ENCODE data around the gene RPTOR. TPM values are rescaled to one million over a fixed set of nuclear protein-coding genes. Genes with fewer than 3 reads are reported as not detected.

The RPTOR gene
- total and polyA plus RNA-seq, 2 donors (not counting 3 experiments of a cell fraction or from before 2014, with no cell fraction given) = 10.7 to 41.8 TPM

DNA sequence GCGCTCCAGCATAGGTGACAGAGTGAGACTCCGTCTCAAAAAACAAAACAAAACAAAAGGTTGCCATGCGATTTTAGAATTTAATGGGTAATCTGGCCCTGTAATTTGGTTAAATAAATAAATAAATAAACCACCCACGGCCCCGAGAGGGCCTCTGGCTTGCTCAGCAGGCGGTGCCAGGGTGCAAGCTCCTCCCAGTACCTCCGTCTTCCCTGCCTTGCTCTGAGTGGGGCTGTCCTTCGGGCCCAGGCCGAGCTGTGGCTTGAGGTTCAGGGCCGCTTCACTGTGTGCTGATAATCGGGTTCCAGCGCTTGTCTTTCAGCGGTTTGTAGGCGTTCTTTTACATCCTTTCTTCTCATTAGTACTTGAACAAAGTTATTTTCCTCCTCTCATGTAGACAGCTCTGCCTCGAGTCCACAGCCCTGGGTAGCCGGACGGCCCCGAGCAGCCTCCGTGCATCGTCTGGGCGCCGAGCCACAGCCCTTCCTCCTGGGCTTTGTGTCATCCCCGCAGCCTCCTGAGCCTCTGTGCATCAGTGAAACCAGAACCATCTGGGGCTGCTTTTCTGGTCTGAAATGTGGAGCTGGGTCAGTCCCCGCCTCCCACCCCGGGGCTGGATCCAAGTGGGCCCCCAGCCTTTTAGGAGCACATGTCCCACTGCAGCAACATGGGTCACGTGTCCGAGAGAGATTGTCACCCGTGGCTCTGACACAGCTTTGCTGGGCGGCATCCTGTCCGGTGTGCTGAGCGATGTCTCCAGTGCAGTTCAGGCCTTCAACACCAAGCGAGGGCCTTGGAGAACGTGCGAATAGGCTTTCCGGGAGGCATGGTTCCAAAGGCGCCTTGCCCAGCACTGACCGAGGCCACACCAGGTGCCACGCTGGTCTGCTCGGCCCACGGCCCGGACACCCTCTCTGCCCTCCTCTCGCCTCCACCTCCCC, 289.6 kb downstream of the RPTOR start:
- Histone ChIP-seq H4K20me1 (replicated peaks; ENCODE audit: control insufficient read depth, extremely low read depth, insufficient read depth, low read length) (no peaks in the 10 kb centered on the region), H3K4me3 (replicated peaks in 1 of 3; ENCODE audit: insufficient read depth in 1 of 3, low read depth in 1 of 3, low read length in 3 of 3) (no peak overlapping the region), H3K4me2 (ENCODE audit: insufficient read depth, low read length) (no peak overlapping the region), H3K9me3 (replicated peaks; ENCODE audit: control insufficient read depth, insufficient read depth, low read length) (no peaks in the 10 kb centered on the region), H3K27ac (ENCODE audit: insufficient read depth, low read depth, low read length) (no peak overlapping the region), H3K36me3 (ENCODE audit: control insufficient read depth in 2 of 2, extremely low read depth in 1 of 2, insufficient read depth in 2 of 2, low read length in 2 of 2) (no peaks in the 10 kb centered on the region), H3K79me2 (ENCODE audit: control insufficient read depth, insufficient read depth, low read length) (no peaks in the 10 kb centered on the region), H3K4me1 (ENCODE audit: control insufficient read depth, extremely low read depth, insufficient read depth, low read length) (peaks cover 11% of the 10 kb centered on the region), H3K27me3 (ENCODE audit: control insufficient read depth in 2 of 2, insufficient read depth in 2 of 2, low read length in 2 of 2) (no peaks in the 10 kb centered on the region), H3K9me1 (replicated peaks; ENCODE audit: control insufficient read depth, extremely low read depth, insufficient read depth, low read length) (no peaks in the 10 kb centered on the region), H2AFZ (ENCODE audit: low read depth, low read length) (no peak overlapping the region), H3K9ac (replicated peaks; ENCODE audit: extremely low read depth, insufficient read depth, low read length) (no peak overlapping the region)
- CTCF ChIA-PET = interaction anchor here (0.8 to 1.8 kb wide), 9 partner anchors 8 to 407 kb away, joined by 3 to 7 read pairs (median 6); no protein-coding TSS in a partner anchor
- POLR2A ChIA-PET = no interaction called here
- dilution Hi-C loops (cut with MboI; ENCODE audit: extremely low pct_ligation_motif_present, low sequenced_read_pairs) (no loop called here), intact Hi-C loops (cut with micrococcal nuclease) (loop anchor here (1.0 to 10.0 kb wide), 6 partner anchors 22 to 289 kb away; partner anchors contain the start of gene RPTOR)
- no TSS peak for BruUV-seq (replicated peaks)
- no peak for DNase-seq (ENCODE audit: low read depth, low spot score)
- TF ChIP-seq JUN (IDR thresholded peaks at IDR 0.05; ENCODE audit: borderline replicate concordance, insufficient read depth, insufficient read length, low read depth) (no peak), MYC (IDR thresholded peaks at IDR 0.05; ENCODE audit: low read depth, low read length) (no peak), POLR2A (IDR thresholded peaks at IDR 0.05; ENCODE audit: low read depth, low read length) (no peak), EZH2 (IDR thresholded peaks at IDR 0.05; ENCODE audit: borderline replicate concordance, low read depth, low read length, severe bottlenecking) (no peak), GATA2 (IDR thresholded peaks at IDR 0.05; ENCODE audit: insufficient read depth, insufficient read length, low read depth, low read length) (no peak), FOS (IDR thresholded peaks at IDR 0.05; ENCODE audit: borderline replicate concordance, insufficient read depth, low read length) (no peak), POLR2AphosphoS5 (IDR thresholded peaks at IDR 0.05; ENCODE audit: insufficient read depth, low read depth, low read length) (no peak)
- TF ChIP-seq, protein P1, sequence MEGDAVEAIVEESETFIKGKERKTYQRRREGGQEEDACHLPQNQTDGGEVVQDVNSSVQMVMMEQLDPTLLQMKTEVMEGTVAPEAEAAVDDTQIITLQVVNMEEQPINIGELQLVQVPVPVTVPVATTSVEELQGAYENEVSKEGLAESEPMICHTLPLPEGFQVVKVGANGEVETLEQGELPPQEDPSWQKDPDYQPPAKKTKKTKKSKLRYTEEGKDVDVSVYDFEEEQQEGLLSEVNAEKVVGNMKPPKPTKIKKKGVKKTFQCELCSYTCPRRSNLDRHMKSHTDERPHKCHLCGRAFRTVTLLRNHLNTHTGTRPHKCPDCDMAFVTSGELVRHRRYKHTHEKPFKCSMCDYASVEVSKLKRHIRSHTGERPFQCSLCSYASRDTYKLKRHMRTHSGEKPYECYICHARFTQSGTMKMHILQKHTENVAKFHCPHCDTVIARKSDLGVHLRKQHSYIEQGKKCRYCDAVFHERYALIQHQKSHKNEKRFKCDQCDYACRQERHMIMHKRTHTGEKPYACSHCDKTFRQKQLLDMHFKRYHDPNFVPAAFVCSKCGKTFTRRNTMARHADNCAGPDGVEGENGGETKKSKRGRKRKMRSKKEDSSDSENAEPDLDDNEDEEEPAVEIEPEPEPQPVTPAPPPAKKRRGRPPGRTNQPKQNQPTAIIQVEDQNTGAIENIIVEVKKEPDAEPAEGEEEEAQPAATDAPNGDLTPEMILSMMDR (IDR thresholded peaks at IDR 0.05; ENCODE audit: extremely low read depth in 1 of 2, insufficient read depth in 1 of 2, low read depth in 1 of 2, low read length in 2 of 2) = no peak
- TF ChIP-seq, protein P2, sequence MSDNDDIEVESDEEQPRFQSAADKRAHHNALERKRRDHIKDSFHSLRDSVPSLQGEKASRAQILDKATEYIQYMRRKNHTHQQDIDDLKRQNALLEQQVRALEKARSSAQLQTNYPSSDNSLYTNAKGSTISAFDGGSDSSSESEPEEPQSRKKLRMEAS (IDR thresholded peaks at IDR 0.05; ENCODE audit: insufficient read depth, insufficient read length) = no peak
- FAIRE-seq = no peak

Data from endothelial cell of umbilical vein (primary cell).